GM19025 (cell line): Measurements from ENCODE around the gene STS.

Source experiments
- ATAC-seq: cut with Tn5 transposase; IDR thresholded peaks from one replicate; pipeline ENCODE4 v1.9.1; 2021; ENCODE audit warnings: mild to moderate bottlenecking, low read depth, moderate library complexity; ENCODE audit not compliant: unreplicated experiment

Gene STS

GRCh38 chrX:7139202-7140081 lies 8.1 kb upstream of the STS start:
- ATAC-seq = no peak

- no peak for ATAC-seq
Measured at GRCh38 chrX:7143076-7143475, 4.4 kb upstream of the STS start.

DNA sequence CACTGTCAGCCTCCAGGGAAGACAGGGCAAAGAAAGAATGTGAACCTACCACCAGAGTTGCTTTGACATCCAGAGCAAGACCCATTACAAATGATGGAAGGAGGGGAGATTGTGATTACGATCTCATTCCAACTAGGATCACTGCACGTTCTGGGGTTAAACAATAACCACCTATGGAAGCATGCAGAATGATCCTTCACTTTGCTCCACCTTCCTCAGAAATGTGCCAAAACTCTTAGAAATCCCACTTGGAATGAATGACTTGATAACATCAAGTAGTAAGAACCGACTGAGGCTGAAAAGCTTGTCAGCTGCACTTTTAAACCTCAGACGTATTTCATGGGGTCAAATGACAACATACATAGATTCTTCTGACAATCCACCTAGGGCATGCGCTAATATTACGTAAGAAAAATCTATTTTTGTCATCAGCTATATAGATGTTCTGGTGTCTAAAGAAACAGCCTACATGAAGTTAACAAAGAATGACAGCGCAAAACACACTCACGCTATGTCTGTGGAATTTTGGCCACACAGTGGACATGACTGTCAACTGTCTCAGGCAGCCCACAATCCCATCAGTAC lies 3.5 kb upstream of the STS start:
- no peak for ATAC-seq

- no peak for ATAC-seq
Measured at GRCh38 chrX:7145454-7145853, 2.1 kb upstream of the STS start.

GRCh38 chrX:7146020-7146702 lies 1.4 kb upstream of the STS start:
- ATAC-seq = no peak

DNA sequence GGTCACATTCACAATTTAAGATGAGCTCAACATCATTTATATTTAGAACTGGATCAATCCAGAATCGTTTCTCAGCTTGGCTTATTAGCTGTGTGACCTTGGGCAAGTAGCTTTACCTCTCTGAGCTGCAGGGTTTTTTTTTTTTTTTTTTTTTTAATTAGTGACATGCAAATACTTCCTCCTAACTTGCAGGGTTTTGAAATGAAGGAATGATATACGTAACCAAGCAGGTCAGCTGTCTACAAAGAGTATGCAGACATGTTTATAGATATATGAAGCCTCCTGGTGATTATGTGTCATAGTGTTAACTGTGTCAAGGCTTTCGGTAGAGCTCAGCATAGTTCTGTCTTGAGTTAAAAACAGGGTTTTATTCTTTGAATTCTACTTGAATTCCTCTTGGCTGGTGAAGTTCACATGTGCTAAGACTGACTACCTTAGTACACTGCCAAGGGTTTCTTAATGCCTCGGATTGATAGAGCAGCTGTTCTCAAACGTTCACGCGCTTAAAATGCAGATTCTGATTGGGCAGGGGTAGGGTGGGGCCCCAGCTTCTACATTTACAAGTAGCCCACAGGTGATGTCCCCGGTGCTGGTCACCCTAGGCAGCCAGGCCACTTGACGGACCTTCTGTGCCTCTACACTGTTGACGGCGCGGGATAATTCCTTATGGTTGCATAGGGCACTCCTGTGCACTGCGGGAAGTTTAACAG lies 654 bp upstream of the STS start:
- peak; percentile 11 for ATAC-seq

- ATAC-seq = peak; percentile 72
Measured at GRCh38 chrX:7147978-7148854, 704 bp downstream of the STS start, which contains the start of gene PUDP. PUDP (minus strand) TSS chrX:7148153; CDS start chrX:7148113, 40 bp downstream.

GRCh38 chrX:7149411-7149810 lies 1.9 kb downstream of the STS start:
- no peak for ATAC-seq

- no peak for ATAC-seq
Measured at GRCh38 chrX:7153231-7153630, 5.7 kb downstream of the STS start.

- ATAC-seq = no peak
Measured at GRCh38 chrX:7154041-7154597, 6.6 kb downstream of the STS start.

DNA sequence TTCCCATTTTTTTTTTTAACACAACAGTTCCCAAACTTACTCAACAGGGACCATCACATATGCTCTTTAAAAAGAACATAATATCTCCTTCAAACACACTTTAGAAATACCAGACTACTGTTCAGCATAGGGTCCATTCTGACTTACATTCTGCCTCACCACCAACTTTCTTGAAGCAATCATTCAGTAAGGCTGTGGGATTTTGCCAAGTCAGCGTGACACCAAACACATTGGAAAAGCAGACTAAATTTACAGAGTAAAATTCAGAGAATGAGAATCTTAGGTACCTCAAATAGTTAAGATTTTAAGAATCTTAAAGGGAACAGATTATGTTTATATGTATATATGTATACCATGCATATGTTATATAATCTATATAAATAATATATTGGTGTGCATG lies 7.7 kb downstream of the STS start:
- no peak for ATAC-seq

- no peak for ATAC-seq
Measured at GRCh38 chrX:7156879-7157278, 9.4 kb downstream of the STS start.

DNA sequence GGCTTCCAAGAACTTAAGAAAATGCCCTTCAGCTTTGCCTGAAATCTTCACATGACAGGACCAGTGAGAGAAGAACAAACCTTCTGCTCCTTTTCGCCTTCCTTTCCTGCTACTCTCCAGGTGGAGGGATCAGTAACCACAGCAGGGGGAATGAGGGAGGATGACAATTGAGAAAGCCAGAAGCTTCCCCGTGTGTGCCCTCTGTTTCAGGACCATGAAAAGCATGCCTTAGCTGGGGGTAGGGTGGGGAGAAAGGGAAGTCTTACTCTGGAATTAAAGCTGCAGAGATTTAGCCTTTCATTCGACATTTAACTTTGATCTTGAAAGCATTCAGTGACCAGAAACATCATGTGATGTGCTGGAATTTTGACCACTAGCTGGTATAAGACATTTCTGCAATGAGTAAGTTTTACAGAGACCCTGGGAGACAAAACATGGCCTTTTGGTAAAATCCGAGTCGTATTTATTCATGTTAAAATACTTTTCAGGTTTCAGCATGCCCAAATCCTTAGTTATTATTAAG lies 11.0 kb downstream of the STS start:
- no peak for ATAC-seq

GRCh38 chrX:7159149-7159861 lies 11.8 kb downstream of the STS start:
- ATAC-seq = no peak

DNA sequence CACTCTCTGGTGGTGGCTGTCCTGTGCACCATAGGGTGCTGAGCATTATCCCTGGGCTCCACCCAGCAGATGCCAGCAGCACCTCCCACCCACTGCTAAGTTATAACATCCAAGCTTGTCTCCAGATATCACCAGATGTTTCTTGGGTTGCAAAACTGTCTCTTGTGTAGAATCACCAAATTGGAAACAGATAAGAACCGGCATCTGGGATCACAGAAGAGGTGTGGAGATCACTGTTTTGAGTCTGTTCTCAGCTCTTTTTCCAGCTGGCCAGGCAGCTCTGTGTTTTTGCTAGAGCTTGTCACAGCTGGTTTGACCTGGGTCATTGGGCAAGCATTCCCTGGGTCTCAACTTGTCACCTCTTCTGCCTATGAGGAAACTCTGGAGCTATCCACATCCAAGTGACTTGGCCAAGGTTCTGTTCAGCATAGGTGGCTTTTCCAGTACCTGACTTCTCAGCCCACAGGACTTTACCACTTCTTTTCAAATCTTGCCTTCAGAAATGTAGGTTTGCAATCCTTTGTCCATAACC lies 15.7 kb downstream of the STS start:
- no peak for ATAC-seq

DNA sequence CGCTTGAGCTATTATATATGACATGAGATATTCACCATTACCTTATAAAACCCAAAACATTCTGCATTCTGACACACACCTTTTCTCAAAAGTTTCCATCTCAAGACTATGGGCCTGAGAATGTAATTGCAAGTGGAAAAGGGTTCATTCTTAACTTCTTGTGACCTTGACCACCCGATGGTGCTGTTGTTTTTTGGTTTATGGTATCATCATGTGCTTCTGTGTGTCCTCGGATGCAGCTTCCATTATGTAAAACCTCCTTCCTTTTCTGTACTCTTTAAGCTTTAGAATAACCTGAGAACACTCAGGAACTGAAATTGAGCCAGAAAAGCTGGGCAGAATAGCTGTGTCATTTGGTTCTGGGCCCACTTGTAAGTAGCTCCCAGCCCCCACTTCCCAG lies 16.7 kb downstream of the STS start:
- no peak for ATAC-seq

- no peak for ATAC-seq
Measured at GRCh38 chrX:7168371-7168770, 20.9 kb downstream of the STS start.

GRCh38 chrX:7169627-7170026 lies 22.1 kb downstream of the STS start:
- no peak for ATAC-seq
